ENCODE measurements around the gene STAT2. TPM values are rescaled to one million over a fixed set of nuclear protein-coding genes. Genes with fewer than 3 reads are reported as not detected.
"Not testable (repeated sequence)": the region's sequence is repeated elsewhere in the genome, so short reads cannot be mapped to it uniquely, and the experiment has no call there.

STAT2 gene
- total and polyA plus RNA-seq, 2 of the 4 experiments (the other 2 are of a cell fraction), result 99.3 to 182 TPM

DNA sequence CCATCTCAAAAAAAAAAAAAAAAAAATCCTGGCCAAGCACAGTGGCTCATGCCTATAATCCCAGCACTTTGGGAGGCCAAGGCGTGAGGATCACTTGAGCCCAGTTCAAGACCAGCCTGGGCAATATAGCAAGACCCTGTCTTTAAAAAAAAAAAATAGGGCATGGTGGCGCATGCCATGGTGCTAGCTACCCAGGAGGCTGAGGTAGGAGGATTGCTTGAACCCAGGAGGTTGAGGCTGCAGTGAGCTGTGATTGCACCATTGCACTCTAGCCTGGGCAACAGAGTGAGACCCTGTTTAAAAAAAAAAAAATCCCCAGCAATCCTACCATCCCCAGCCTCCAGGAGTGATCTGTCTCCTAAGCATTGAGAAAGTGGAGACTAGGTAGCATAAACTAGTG is 17.6 kb downstream of the STAT2 start:
- H2AK9ac ChIP-seq (replicated peaks; ENCODE audit: low read depth, low read length, poor library complexity); H3K56ac ChIP-seq (ENCODE audit: extremely low read depth, insufficient read depth, low read length); H3K4ac ChIP-seq (ENCODE audit: low read depth, low read length); H3K27me3 ChIP-seq (ENCODE audit: control insufficient read depth, insufficient read depth, low read length); BruUV-seq (replicated peaks); H4K8ac ChIP-seq (ENCODE audit: low read depth in 2 of 2, low read length in 2 of 2); H4K5ac ChIP-seq (ENCODE audit: low read depth, low read length); H3K79me1 ChIP-seq (ENCODE audit: low read depth in 1 of 2, low read length in 2 of 2); H3K4me2 ChIP-seq (ENCODE audit: low read depth, low read length); H3K9me3 ChIP-seq (ENCODE audit: control insufficient read depth, insufficient read depth, low read length); H2BK120ac ChIP-seq (ENCODE audit: low read depth, low read length); H3K4me1 ChIP-seq (ENCODE audit: control insufficient read depth, insufficient read depth, low read length); H4K20me1 ChIP-seq (ENCODE audit: insufficient read depth, low read length); intact Hi-C loops (cut with micrococcal nuclease); in situ Hi-C loops (cut with MboI; ENCODE audit: low sequenced_read_pairs); H2AK5ac ChIP-seq (ENCODE audit: low read depth, low read length); H3K14ac ChIP-seq (replicated peaks; ENCODE audit: low read depth, low read length); H2AFZ ChIP-seq (replicated peaks; ENCODE audit: low read length, poor library complexity); ATAC-seq (ENCODE audit: low read depth); H3K9me1 ChIP-seq (ENCODE audit: insufficient read depth, low read length); DNase-seq; H3K9ac ChIP-seq (ENCODE audit: low read depth, low read length); dilution Hi-C loops (cut with HindIII; ENCODE audit: low sequenced_read_pairs, unreplicated experiment); H3K23ac ChIP-seq (ENCODE audit: low read depth, low read length); H2BK15ac ChIP-seq (ENCODE audit: low read depth, low read length); H3K18ac ChIP-seq (ENCODE audit: low read depth, low read length); H2BK20ac ChIP-seq (ENCODE audit: low read depth, low read length); H3K27ac ChIP-seq (ENCODE audit: insufficient read depth, low read length); H2BK5ac ChIP-seq (ENCODE audit: low read depth, low read length, poor library complexity, severe bottlenecking); H3K4me3 ChIP-seq (ENCODE audit: insufficient read depth, low read depth, low read length); H4K91ac ChIP-seq (ENCODE audit: insufficient read depth, low read depth, low read length): not testable (repeated sequence)
- ChIA-PET POLR2A (ENCODE audit: unreplicated experiment) (interaction anchor here (0.6 kb wide), 1 partner anchor 111 kb away, joined by 3 read pairs; no protein-coding TSS in a partner anchor), CTCF (interaction anchor here (1.1 kb wide), 1 partner anchor 122 kb away, joined by 6 read pairs; no protein-coding TSS in a partner anchor)
- no CpG with 5 or more reads among the region's 2 CpGs for WGBS, 2 experiments (ENCODE audit: extremely low coverage in 2 of 2, insufficient read length in 1 of 2)
- H3K36me3 ChIP-seq (ENCODE audit: control insufficient read depth, insufficient read depth, low read length), result peaks cover 46% of the 10 kb centered on the region

Measured in IMR-90 (cell line).